Measurements from ENCODE around the gene DYNC2H1. TPM values are rescaled to one million over a fixed set of nuclear protein-coding genes. Genes with fewer than 3 reads are reported as not detected.

The DYNC2H1 gene
- total RNA-seq, 2 donors from 2014 or later, result 1.7 to 3.7 TPM

GRCh38 chr11:103327721-103328120 is 218.5 kb downstream of the DYNC2H1 start:
- Mint-ChIP-seq H3K4me1 (ENCODE audit: low read depth in 2 of 2) (peaks cover 4 to 15% of the 10 kb centered on the region in 2 donors), H3K4me3 (no peak overlapping the region), H3K9me3 (no peaks in the 10 kb centered on the region), H3K27ac (no peak overlapping the region), H3K36me3 (no peaks in the 10 kb centered on the region), H3K27me3 (no peaks in the 10 kb centered on the region)
- ATAC-seq, result no peak
- no peak for DNase-seq (ENCODE audit: low spot score)

- no peaks in the 10 kb centered on the region for H3K9me3 Mint-ChIP-seq
- DNase-seq (ENCODE audit: low spot score) (no peak), ATAC-seq (no peak)
- H3K4me3 Mint-ChIP-seq, result no peak overlapping the region
- peaks cover 0 to 8% of the 10 kb centered on the region in 2 donors for H3K4me1 Mint-ChIP-seq (ENCODE audit: low read depth in 2 of 2)
- no peak overlapping the region for H3K27ac Mint-ChIP-seq
- H3K27me3 Mint-ChIP-seq, result no peaks in the 10 kb centered on the region
- no peaks in the 10 kb centered on the region for H3K36me3 Mint-ChIP-seq
These were observed 223.2 kb downstream of the DYNC2H1 start for GRCh38 chr11:103332409-103332808.

GRCh38 chr11:103338621-103339484 is 229.6 kb downstream of the DYNC2H1 start:
- Mint-ChIP-seq H3K9me3 (no peaks in the 10 kb centered on the region), H3K4me3 (no peak overlapping the region), H3K27me3 (no peaks in the 10 kb centered on the region), H3K36me3 (no peaks in the 10 kb centered on the region), H3K4me1 (ENCODE audit: low read depth in 2 of 2) (no peaks in the 10 kb centered on the region), H3K27ac (no peak overlapping the region)
- DNase-seq (ENCODE audit: low spot score), result no peak
- ATAC-seq, result no peak

GRCh38 chr11:103339485-103339857 is 230.2 kb downstream of the DYNC2H1 start:
- no peaks in the 10 kb centered on the region for H3K36me3 Mint-ChIP-seq
- H3K9me3 Mint-ChIP-seq, result no peaks in the 10 kb centered on the region
- H3K4me1 Mint-ChIP-seq (ENCODE audit: low read depth in 2 of 2), result no peaks in the 10 kb centered on the region
- DNase-seq (ENCODE audit: low spot score) (no peak), ATAC-seq (no peak)
- no peaks in the 10 kb centered on the region for H3K27me3 Mint-ChIP-seq
- H3K27ac Mint-ChIP-seq, result no peak overlapping the region
- H3K4me3 Mint-ChIP-seq, result no peak overlapping the region

GRCh38 chr11:103340956-103341355 is 231.7 kb downstream of the DYNC2H1 start:
- H3K9me3 Mint-ChIP-seq, result no peaks in the 10 kb centered on the region
- DNase-seq (ENCODE audit: low spot score) (no peak), ATAC-seq (no peak)
- H3K4me3 Mint-ChIP-seq, result no peak overlapping the region
- no peaks in the 10 kb centered on the region for H3K27me3 Mint-ChIP-seq
- no peaks in the 10 kb centered on the region for H3K4me1 Mint-ChIP-seq (ENCODE audit: low read depth in 2 of 2)
- no peaks in the 10 kb centered on the region for H3K36me3 Mint-ChIP-seq
- H3K27ac Mint-ChIP-seq, result no peak overlapping the region

GRCh38 chr11:103344886-103345285 is 235.7 kb downstream of the DYNC2H1 start:
- Mint-ChIP-seq H3K4me3 (no peak overlapping the region), H3K27me3 (no peaks in the 10 kb centered on the region), H3K36me3 (no peaks in the 10 kb centered on the region), H3K9me3 (no peaks in the 10 kb centered on the region), H3K4me1 (ENCODE audit: low read depth in 2 of 2) (no peaks in the 10 kb centered on the region), H3K27ac (no peak overlapping the region)
- ATAC-seq, result no peak
- DNase-seq (ENCODE audit: low spot score), result no peak

- H3K27me3 Mint-ChIP-seq, result no peaks in the 10 kb centered on the region
- H3K27ac Mint-ChIP-seq, result no peak overlapping the region
- no peak overlapping the region for H3K4me3 Mint-ChIP-seq
- H3K36me3 Mint-ChIP-seq, result no peaks in the 10 kb centered on the region
- H3K4me1 Mint-ChIP-seq (ENCODE audit: low read depth in 2 of 2), result no peaks in the 10 kb centered on the region
- no peak for ATAC-seq
- H3K9me3 Mint-ChIP-seq, result peaks cover 2% of the 10 kb centered on the region
- no peak for DNase-seq (ENCODE audit: low spot score)
These were observed 240.4 kb downstream of the DYNC2H1 start for GRCh38 chr11:103349595-103349994.

GRCh38 chr11:103354656-103355055 is 245.4 kb downstream of the DYNC2H1 start:
- Mint-ChIP-seq H3K4me1 (ENCODE audit: low read depth in 2 of 2) (no peaks in the 10 kb centered on the region), H3K36me3 (no peaks in the 10 kb centered on the region), H3K27me3 (no peaks in the 10 kb centered on the region), H3K27ac (no peak overlapping the region), H3K4me3 (no peak overlapping the region), H3K9me3 (peaks cover 2% of the 10 kb centered on the region)
- ATAC-seq (no peak), DNase-seq (ENCODE audit: low spot score) (no peak)

GRCh38 chr11:103358251-103358650 is 249.0 kb downstream of the DYNC2H1 start:
- H3K9me3 Mint-ChIP-seq, result no peaks in the 10 kb centered on the region
- no peak overlapping the region for H3K4me3 Mint-ChIP-seq
- H3K27me3 Mint-ChIP-seq, result no peaks in the 10 kb centered on the region
- no peaks in the 10 kb centered on the region for H3K36me3 Mint-ChIP-seq
- ATAC-seq (no peak), DNase-seq (ENCODE audit: low spot score) (no peak)
- no peak overlapping the region for H3K27ac Mint-ChIP-seq
- no peaks in the 10 kb centered on the region for H3K4me1 Mint-ChIP-seq (ENCODE audit: low read depth in 2 of 2)

- Mint-ChIP-seq H3K36me3 (no peaks in the 10 kb centered on the region), H3K27me3 (no peaks in the 10 kb centered on the region), H3K27ac (no peak overlapping the region), H3K4me1 (ENCODE audit: low read depth in 2 of 2) (no peaks in the 10 kb centered on the region), H3K4me3 (no peak overlapping the region), H3K9me3 (no peaks in the 10 kb centered on the region)
- ATAC-seq (no peak), DNase-seq (ENCODE audit: low spot score) (no peak)
These were observed 250.0 kb downstream of the DYNC2H1 start for GRCh38 chr11:103359216-103359615.

- ATAC-seq (no peak), DNase-seq (ENCODE audit: low spot score) (no peak)
- Mint-ChIP-seq H3K36me3 (no peaks in the 10 kb centered on the region), H3K27ac (no peak overlapping the region), H3K9me3 (no peaks in the 10 kb centered on the region), H3K4me3 (no peak overlapping the region), H3K27me3 (no peaks in the 10 kb centered on the region), H3K4me1 (ENCODE audit: low read depth in 2 of 2) (no peaks in the 10 kb centered on the region)
These were observed 255.5 kb downstream of the DYNC2H1 start for GRCh38 chr11:103364687-103365086.

GRCh38 chr11:103367650-103368049 is 258.4 kb downstream of the DYNC2H1 start:
- H3K27me3 Mint-ChIP-seq, result no peaks in the 10 kb centered on the region
- no peak overlapping the region for H3K4me3 Mint-ChIP-seq
- DNase-seq (ENCODE audit: low spot score), result no peak
- H3K9me3 Mint-ChIP-seq, result peaks cover 2% of the 10 kb centered on the region
- no peaks in the 10 kb centered on the region for H3K4me1 Mint-ChIP-seq (ENCODE audit: low read depth in 2 of 2)
- no peak for ATAC-seq
- H3K27ac Mint-ChIP-seq, result no peak overlapping the region
- H3K36me3 Mint-ChIP-seq, result peaks cover 4% of the 10 kb centered on the region

- H3K27me3 Mint-ChIP-seq, result no peaks in the 10 kb centered on the region
- H3K9me3 Mint-ChIP-seq, result peaks cover 3% of the 10 kb centered on the region
- H3K36me3 Mint-ChIP-seq, result peaks cover 6% of the 10 kb centered on the region
- no peak overlapping the region for H3K4me3 Mint-ChIP-seq
- no peak overlapping the region for H3K27ac Mint-ChIP-seq
- no peak for ATAC-seq
- no peak for DNase-seq (ENCODE audit: low spot score)
- H3K4me1 Mint-ChIP-seq (ENCODE audit: low read depth in 2 of 2), result no peaks in the 10 kb centered on the region
These were observed 258.9 kb downstream of the DYNC2H1 start for GRCh38 chr11:103368145-103368544.

- no peaks in the 10 kb centered on the region for H3K27me3 Mint-ChIP-seq
- DNase-seq (ENCODE audit: low spot score) (no peak), ATAC-seq (no peak)
- no peaks in the 10 kb centered on the region for H3K4me1 Mint-ChIP-seq (ENCODE audit: low read depth in 2 of 2)
- no peak overlapping the region for H3K4me3 Mint-ChIP-seq
- no peak overlapping the region for H3K27ac Mint-ChIP-seq
- H3K36me3 Mint-ChIP-seq, result peaks cover 20% of the 10 kb centered on the region
- peaks cover 13% of the 10 kb centered on the region for H3K9me3 Mint-ChIP-seq
These were observed 260.9 kb downstream of the DYNC2H1 start for GRCh38 chr11:103370076-103370475.

GRCh38 chr11:103372906-103373305 is 263.7 kb downstream of the DYNC2H1 start:
- H3K9me3 Mint-ChIP-seq, result peaks cover 21% of the 10 kb centered on the region
- no peak overlapping the region for H3K27ac Mint-ChIP-seq
- peaks cover 33% of the 10 kb centered on the region for H3K36me3 Mint-ChIP-seq
- H3K4me3 Mint-ChIP-seq, result no peak overlapping the region
- H3K27me3 Mint-ChIP-seq, result no peaks in the 10 kb centered on the region
- H3K4me1 Mint-ChIP-seq (ENCODE audit: low read depth in 2 of 2), result no peaks in the 10 kb centered on the region
- DNase-seq (ENCODE audit: low spot score), result no peak
- no peak for ATAC-seq

Measured in natural killer cell treated with Interleukin-12 subunit alpha and Interleukin-12 subunit beta and Interleukin-15 and Interleukin-18, amount 100 ng/mL, for 72 hours (primary cell).